Measurements from ENCODE around the gene RAC3.
A peak's percentile ranks its signal among the peaks of the same experiment; 100 is the strongest.

RAC3 gene

DNA sequence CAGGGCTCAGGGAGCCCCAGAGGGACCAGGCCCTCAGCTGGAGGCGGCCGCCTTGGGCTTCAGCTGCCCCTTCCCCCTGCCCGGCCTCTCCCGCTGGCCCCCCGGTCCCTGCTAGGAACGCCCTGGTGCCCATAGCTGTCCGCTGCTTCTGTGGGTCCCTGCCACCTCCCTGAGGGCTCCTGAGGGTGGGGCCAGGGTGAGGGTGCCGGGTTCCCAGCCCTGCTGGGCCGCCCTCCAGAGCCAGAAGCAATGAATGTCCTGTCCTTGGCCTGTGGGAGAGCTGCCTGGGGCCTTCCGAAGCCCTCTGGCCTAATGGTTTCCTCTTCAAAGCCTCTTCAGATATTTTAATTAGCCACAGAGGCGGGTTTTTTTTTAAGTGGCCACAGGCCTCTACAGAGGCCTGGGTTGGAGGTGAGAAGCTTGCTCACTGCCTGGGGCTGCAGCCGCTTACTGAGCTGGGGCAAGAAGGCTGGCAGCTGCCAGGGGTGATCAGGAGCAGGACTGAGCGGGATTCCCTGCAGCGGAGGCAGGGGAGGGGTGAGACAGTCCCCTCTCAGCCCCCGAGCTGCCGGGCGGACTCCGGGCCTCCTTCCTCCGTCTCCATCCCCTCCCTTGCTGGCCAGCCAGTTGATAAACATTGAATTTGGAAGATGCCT lies 18.7 kb upstream of the RAC3 start:
- no peak for DNase-seq (ENCODE audit: low read depth)

DNA sequence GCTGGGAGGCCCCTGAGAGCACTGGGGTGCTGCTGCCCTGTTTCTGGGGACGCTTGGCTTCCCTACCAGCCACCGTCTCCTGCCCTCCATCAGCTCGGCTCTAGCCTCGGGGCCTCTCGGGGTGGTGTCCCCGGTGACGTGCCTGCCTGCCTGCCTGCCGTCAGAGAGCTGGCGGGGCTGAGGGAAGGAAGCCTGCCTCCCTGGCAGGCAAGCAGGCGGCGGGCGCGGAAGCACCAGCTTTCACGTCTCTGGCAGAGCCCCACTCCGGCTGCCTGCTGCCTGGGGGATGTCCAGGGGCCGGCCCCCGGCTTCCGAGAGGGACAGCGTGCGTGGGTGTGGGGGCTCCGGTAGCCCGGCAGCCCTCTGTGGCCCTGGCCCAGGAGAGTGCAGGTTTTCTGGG lies 18.1 kb upstream of the RAC3 start:
- DNase-seq (ENCODE audit: low read depth): no peak

DNA sequence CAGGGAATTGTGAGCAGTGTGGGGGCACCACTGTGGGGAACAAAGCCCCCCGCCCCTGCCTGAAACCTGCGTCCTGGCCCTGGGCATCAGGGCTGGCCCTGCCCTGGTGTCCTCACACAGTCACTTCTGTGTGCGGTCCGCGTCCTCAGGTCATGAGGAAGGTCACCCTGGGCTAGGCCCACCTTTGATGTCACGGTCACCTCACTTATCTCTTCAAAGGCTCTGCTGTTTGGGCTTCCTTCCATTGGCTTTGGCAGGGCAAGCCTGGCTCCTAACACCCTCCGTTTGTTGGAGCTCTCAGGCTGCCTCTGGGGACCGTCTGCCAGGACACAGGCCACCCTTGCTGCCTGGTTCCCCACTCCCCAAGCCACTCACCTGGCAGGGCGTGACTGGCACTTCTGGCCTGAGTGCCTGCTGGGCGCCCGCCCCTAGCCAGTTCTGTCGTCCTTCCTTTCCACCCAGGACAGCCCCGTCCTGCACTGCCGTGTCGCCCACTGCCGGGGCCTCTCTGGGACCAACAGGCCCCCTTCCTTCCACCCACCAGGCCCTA lies 17.6 kb upstream of the RAC3 start:
- DNase-seq (ENCODE audit: low read depth): no peak

DNA sequence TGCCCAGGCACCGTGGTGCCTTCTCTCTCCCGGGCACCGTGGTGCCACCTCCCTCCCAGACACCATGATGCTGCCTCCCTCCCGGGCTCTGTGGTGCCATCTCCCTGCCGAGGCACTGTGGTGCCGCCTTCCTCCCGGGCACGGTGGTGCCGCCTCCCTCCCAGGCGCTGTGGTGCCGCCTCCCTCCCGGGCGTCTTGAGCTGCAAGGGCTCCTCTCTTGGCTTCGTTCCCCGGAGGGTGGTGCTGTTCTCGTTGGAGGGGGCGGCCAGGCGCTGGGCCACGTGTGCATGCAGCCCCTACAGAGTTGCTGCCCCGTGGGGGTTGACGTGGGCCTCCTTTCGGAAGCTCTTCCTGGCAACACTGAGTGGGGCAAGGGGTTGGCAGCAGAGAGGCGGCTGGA lies 17.0 kb upstream of the RAC3 start:
- DNase-seq (ENCODE audit: low read depth): no peak

DNA sequence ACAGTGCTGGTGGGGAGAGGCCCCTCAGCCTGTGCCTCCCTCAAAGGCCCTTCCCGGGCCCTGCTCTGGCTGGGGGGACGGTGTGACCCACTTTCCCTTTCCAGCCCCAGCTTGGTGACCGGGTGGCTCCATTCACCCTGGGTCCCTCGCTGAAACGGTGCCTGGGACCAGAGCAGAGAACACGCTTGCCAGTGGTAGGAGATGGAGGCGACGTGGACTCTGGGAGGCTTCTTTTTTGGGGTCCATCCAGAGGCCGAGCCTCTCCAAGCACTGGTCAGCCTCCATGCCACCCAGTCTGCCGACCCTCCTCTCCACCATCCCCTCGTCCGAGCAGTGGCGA lies 16.5 kb upstream of the RAC3 start:
- DNase-seq (ENCODE audit: low read depth): no peak

DNA sequence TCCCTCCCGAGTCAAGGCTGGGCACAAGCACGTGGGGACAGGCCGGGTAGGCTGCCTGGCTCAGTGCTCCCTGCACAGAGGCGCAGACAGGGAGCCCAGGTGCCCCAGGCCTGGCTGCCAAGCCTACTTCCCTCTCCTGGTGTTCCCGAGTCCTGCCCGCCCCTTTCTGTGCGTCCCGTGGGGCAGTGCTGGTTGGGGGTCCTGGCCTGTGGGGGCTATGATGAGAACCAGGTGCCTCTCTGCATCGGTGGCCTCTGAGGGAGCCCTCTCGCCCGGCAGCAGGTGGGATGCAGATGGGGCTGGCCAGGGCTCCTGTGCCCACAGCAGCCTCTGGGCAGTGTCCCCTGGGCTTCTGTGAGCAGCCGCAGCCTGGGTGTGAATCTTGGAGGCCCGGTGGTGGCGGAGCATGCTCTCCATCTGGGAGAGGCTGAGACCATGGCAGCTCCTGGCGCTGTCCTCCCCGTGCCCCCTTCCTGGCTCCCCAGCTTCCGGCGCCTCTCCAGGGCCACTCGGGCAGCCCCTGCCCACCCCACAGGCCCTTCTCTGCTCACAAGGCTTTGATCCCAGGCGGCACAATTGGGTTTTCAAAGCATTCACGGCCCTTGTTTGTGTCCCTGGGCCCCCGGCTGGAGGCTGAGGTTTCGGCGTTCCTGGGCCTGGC lies 16.0 kb upstream of the RAC3 start:
- DNase-seq (ENCODE audit: low read depth): no peak

DNA sequence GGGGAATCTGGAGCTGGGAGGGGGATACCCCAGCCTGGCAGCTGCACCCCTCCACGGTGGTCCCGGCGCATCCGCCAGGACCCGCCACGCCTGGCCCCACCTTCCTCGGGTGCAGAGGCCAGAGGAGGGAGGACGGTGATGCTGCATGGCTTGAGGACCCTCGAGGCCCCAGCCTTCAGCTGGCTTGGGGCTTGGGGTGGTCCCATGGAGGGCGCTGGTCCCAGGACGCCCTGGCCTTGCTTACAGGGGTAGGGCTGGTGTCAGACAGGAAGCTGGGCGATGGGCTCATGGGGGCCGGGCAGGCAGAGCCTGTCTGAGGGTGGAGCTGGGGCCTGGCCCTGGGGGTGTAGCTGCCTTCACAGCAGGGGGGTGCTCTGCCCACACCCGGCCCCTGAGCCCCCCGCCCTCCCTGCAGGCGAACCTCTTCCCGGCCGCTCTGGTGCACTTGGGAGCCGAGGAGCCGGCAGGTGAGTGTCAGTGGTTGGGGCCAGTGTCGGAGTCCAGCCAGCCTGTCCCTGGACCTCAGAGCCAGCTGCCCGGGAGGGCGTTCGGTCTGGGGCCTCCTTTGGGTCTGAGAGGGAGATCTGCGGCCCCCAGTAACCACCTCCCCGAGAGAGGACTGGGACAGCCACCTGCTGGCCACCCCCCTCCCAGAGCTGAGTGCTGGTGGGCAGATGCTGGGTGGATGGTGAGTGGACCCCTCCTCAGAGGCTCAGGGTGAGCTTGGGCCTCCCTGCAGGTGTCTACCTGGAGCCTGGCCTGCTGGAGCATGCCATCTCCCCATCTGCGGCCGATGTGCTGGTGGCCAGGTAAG lies 15.2 kb upstream of the RAC3 start:
- no peak for DNase-seq (ENCODE audit: low read depth)

DNA sequence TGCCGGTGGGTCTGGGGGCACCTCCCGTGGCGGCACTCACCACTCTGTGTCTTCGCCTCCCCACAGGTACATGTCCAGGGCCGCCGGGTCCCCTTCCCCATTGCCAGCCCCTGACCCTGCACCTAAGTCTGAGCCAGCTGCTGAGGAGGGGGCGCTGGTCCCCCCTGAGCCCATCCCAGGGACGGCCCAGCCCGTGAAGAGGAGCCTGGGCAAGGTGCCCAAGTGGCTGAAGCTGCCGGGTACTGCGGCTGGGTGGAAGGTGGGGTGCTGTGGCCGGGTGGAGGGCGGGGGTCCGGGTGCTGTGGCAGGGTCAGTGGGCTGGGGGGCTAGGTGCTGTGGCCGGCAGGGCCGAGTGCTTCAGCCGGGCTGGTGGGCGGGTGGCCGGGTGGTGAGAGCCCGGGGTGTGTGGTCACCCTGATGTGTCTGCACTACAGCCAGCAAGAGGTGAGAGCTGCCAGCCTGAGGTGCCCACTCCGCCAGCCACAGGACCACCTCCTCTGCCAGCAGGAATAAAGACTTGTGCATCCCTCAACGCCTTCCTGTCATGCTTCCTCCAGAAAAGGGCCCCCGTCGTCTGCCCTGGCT lies 14.5 kb upstream of the RAC3 start:
- DNase-seq (ENCODE audit: low read depth): no peak

DNA sequence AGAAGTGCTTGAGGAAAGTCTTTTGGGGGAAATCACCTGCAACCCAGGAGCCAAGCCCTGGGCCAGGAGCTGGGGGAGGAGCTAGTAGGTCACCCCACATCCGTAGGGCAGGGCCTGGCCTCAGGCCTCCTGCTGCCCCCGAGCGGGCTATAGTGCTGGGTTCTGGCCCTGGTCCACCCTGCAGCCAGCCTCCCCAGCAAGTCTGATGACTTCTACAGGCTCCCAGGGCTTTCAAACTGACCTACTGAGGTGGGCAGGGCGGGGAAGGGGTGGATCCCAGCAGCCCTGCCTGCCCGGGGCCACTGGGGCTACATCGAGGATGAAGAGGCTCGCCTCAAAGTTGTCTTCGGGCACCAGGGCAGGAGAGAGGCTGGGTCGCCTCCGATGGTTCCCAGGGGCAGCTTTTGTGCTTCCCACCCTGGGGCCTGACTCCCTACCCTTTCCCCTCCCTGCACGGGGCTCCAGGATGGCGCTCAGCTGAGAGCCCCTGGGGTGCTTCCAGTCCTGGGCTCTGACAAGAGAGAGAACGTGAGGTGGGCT lies 13.8 kb upstream of the RAC3 start:
- DNase-seq (ENCODE audit: low read depth): no peak

DNA sequence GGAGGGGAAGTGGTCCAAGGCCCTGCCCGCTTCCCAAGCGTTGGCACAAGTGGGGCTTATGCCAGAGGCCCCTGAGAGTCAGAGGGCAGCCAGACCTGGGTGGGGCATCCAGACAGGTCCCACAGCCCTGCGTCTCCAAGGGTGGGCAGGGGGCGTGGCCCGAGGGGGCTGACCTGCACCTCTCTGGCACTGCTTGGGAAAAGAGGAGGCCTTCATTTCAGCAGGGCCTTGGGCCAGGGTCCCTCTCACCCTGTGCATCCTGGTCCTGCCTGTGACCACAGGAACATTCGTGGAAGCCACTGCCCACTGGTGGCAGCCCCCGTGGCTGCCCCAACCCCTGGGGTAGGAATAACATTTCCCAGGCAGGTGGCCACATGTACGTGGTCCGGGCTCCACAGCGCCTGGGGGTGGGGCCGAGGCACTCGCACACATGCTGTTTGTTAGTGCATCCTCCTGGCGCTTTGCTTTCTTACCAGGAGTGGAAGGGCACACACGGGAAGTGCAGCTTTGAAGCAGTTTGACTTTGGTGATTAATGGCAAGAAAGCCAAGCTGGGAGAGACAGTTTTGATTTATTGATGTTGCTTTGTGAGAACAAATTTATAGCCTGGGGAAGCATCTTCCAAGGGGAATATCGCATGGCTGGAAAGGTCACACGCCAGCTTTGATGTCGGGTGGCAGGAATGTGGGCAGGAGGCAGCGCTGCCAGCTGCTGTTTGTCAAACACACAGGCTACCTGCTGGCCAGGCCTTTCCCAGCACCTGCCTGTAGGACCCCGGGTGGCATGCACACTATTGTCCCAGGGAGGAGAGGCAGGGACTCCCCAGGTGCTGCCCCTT lies 13.1 kb upstream of the RAC3 start:
- no peak for DNase-seq (ENCODE audit: low read depth)

DNA sequence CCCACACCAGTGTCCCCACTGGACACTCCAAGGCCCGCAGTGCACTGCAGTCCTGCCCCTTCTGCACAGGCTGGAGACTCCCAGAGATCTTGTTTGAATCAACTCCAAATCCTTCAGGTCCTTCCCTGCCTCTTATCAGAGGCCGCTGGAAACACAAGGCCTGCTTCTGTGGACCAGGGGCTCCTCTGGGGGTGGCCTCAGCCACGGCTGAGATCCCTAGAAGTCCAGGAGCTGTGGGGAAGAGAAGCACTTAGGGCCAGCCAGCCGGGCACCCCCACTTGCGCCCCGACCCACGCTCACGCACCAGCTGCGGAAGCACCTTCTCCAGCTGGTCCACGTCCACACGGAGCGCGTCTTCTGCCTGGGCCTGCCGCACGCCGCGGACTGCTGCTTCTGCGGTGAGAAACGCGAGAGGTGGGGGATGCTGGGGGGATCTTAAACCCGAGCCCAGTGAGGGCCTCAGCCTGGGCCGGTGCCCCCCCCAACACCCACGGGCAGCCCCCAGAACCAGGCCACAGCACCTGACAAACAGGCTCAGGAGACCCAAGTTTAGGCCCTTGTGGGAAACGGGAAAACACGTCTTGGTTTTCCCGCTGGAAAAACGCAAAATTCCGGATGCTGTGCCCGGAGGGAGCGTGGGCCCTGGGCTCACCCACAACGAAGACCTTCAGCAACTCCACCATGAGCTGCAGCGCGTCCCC lies 12.3 kb upstream of the RAC3 start:
- no peak for DNase-seq (ENCODE audit: low read depth)

DNA sequence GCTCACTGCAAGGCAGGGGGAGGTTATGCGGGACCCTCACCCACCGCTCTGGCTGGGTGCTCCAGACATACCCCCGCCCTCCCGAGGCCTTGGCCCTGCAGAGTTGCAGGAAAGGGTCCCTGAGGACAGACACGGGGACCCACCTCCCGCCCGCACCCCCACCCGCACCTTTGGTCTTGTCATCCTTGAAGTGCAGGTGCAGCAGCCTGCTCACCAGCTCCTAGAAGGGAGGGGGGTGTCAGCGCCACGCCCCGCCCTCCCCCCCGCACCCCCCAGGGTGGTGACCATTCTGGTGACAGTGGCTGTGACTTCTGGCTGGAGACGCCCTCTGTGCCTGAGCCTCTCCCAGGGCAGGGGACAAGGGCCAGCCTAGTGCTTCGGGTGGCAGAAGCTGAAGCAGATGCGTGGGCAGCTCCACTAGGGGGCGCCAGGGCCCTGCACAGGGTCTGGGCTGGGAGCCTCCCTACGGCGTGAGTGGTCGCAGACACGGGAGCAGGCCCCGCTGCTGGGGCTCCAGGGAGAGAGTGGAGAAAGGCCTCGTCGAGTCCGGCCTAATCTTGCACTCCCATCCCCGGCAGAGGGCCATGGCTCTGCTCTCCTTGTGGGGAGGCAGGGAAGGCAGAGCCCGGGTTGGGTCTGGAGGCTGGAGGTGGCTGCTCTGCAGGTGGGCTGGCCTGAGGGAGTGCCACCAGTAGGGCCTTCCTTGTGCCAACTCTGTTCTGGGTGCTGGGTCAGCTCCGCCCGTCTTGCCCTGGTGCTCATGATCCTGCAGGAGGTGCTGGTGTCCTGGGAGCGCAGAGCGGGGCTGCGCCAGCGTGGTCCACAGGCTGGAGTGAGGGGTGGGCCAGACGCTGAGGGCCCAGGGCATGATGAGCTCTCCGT lies 11.5 kb upstream of the RAC3 start:
- DNase-seq (ENCODE audit: low read depth): no peak

DNA sequence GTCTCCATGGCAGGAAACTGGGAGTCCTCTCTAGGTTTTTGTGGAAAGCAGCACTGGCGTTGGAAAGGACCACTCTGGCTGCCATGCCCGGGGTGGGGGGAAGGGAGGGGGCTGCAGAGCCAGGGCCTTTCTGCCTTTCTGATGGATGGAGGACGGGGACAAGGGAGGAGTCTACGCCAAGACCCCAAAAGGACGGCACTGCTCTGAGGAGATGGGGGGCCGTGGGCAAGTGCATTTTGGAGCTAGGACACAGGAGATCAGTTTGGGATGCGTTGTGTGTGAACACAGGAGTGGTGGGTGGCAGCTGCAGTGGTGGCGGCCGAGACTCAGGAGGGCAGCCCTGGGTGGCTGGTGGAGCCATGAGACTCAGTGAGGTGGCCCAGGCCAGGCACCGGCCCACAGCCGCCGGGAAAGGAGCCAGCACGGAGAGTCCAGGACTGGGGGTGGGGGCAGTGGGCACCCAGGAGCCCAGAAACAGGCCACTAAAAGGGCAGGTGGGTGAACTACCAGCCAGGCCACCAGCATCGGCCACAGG lies 10.8 kb upstream of the RAC3 start:
- no peak for DNase-seq (ENCODE audit: low read depth)

DNA sequence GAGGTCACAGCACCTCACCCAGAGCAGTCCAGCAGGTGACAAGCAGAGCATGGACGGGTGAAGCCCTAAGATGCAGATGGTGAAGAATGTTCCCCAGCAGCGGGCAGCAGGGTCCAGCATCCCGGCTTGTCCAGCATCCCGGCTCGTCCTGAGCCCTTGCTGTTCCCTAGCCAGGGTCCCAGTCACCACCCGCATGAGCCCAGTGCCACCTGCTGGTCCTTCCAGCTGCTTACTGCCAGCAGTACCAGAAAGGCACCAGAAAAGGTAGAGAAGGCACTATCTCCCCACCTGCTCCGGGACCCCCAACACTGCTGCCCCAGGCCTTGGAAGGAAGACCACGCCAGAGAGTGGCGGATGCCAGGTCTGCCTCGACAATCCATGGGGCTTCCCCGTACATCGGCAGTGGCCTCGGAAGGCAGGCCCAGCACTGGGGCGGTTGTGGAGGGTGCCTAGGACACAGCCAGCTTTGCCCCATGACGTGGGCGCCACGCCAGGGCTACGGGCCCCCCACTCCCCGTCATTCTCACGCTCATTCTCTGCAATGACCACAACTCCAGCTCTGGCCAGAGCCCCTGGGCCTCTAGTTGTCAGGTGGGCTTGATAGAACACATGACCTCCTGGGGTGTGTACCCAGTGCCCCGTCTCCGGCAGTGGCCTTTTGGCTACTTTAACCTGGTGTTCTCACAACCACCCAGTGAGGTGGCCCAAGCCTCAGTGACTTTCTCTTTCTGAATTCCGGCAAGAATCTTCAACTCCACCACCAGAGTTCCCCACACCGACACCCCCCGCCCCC lies 10.2 kb upstream of the RAC3 start:
- DNase-seq (ENCODE audit: low read depth): peak; percentile 63

DNA sequence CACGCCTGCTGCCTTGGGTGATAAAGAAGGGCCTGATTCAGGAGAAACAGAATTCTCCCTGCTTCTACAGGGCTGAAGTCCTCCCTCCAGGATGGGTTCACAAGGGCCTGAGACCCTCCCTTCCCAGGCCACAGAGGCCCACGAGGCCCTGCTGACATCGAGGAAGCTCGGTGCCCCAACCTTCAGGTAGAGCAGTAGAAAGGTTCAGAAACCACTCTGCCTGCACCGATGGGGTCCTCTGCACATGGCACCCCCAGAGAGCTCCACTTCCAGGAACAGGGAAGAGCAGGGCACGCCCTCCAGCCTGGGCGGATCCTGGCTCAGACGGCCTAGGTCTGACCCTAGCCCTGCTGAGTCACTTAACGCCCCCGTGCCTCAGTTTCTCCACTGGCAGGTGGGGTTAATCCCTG lies 9.6 kb upstream of the RAC3 start:
- DNase-seq (ENCODE audit: low read depth): no peak

DNA sequence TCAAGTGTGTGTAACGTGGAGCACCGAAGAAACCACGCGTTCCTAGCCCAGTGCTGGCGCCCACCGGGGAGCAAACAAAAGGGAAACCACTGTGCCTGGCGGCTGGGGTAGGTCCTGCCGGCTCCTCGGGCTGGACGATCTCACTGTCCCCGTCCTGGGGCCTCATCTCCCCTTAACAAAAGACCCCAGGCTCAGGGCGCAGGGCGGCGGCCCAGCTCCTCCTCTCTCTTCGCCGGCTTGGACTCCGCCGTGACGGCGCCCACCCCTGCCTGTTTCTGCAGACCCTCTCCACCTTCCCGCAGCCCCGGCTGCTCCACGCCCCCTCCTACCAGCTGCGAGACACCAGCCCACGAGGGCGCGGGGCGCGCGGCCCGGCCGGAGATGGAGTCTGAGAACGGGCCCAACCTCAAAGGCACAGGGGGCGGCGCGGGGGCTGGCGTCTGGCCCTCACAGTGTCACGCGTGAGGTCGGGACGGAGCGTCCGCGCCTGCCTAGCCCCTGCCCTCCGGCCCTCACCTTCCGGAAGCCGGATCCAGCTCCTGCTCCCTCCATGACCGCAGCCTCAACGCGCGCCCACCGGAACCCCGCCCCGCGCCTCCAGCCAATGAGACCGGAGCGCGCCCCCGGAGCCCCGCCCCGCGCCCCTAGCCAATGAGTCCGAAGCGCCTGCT lies 9.0 kb upstream of the RAC3 start, which contains the start of gene CENPX:
Gene CENPX (minus strand): TSS at position 569 of the 671 bp plus-strand sequence. CDS start 17 bp downstream, at position 552.
- DNase-seq (ENCODE audit: low read depth): no peak

DNA sequence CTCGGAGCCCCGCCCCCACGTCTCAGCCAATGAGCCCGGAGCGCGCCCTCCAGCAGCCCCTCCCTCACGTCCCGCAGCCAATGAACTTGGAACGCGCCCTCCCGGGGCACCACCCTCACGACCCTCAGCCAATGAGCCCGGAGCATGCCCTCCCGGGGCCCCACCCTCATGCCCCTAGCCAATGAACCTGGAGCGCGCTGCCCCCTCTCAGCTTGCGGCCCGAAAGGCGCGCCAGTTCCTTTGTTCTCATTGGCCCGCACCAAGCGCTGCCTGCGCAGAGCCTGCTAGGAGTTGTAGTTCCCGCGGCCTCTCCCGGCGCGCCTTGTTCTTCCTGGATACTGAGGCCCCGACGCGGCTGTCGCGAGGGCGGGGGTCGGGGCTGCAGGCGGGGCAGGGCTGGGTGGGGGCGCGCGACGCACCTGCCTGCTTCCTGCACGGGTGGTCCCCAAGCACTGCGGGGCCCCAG lies 8.5 kb upstream of the RAC3 start, which contains the start of gene LRRC45:
Gene LRRC45 (plus strand): TSS at position 325 of the 466 bp plus-strand sequence. CDS start 339 bp downstream, outside the sequence.
- peak; percentile 99 for DNase-seq (ENCODE audit: low read depth)

All from fibroblast of the conjunctiva (primary cell).